ENCODE results near the gene BRD3OS. TPM values are rescaled to one million over a fixed set of nuclear protein-coding genes. Genes with fewer than 3 reads are reported as not detected.

The BRD3OS gene
- total and polyA plus RNA-seq, 2 donors (not counting 1 experiment from before 2014, with no cell fraction given), result 12.4 to 19.4 TPM

- peaks cover 28% of the 10 kb centered on the region for H3K36me3 ChIP-seq (ENCODE audit: control insufficient read depth, insufficient read depth, low read length)
- H3K27me3 ChIP-seq (ENCODE audit: control insufficient read depth, insufficient read depth, low read length), result no peaks in the 10 kb centered on the region
- no peak overlapping the region for H3K4me2 ChIP-seq (ENCODE audit: extremely low read depth, insufficient read depth, low read length)
- H3K9me3 ChIP-seq (ENCODE audit: control insufficient read depth, insufficient read depth, low read depth, low read length), result no peaks in the 10 kb centered on the region
- TF ChIP-seq CTCF (conservative IDR thresholded peaks at IDR 0.05 in 1 of 2, IDR thresholded peaks at IDR 0.05 in 1 of 2; ENCODE audit: low read depth in 1 of 2, low read length in 2 of 2), result no peak
- no peak for TF ChIP-seq EZH2 (IDR thresholded peaks at IDR 0.05; ENCODE audit: low read length, missing control alignments)
- no peak overlapping the region for H3K9ac ChIP-seq (ENCODE audit: insufficient read depth, low read length)
- H3K79me2 ChIP-seq (ENCODE audit: control insufficient read depth, insufficient read depth, low read length), result no peaks in the 10 kb centered on the region
- no peaks in the 10 kb centered on the region for H4K20me1 ChIP-seq (ENCODE audit: control insufficient read depth, extremely low read depth, insufficient read depth, low read length)
- no peak overlapping the region for H3K4me3 ChIP-seq (replicated peaks in 1 of 4; ENCODE audit: control extremely low read depth in 1 of 4, insufficient read depth in 1 of 4, low read depth in 3 of 4, low read length in 4 of 4)
- H3K4me1 ChIP-seq (ENCODE audit: control insufficient read depth, extremely low read depth, insufficient read depth, low read length), result no peaks in the 10 kb centered on the region
- no peak overlapping the region for H2AFZ ChIP-seq (ENCODE audit: low read length)
- H3K27ac ChIP-seq (ENCODE audit: insufficient read depth, low read length), result no peak overlapping the region
- no peak for DNase-seq (ENCODE audit: low read depth in 2 of 2)
Observed at GRCh38 chr9:134032456-134033222, 7.4 kb downstream of the BRD3OS start.

GRCh38 chr9:134033516-134034214, 8.4 kb downstream of the BRD3OS start:
- no peak overlapping the region for H3K4me3 ChIP-seq (replicated peaks in 1 of 4; ENCODE audit: control extremely low read depth in 1 of 4, insufficient read depth in 1 of 4, low read depth in 3 of 4, low read length in 4 of 4)
- H3K4me2 ChIP-seq (ENCODE audit: extremely low read depth, insufficient read depth, low read length), result no peak overlapping the region
- TF ChIP-seq CTCF (conservative IDR thresholded peaks at IDR 0.05 in 1 of 2, IDR thresholded peaks at IDR 0.05 in 1 of 2; ENCODE audit: low read depth in 1 of 2, low read length in 2 of 2), result no peak
- TF ChIP-seq EZH2 (IDR thresholded peaks at IDR 0.05; ENCODE audit: low read length, missing control alignments), result no peak
- no peak overlapping the region for H3K27ac ChIP-seq (ENCODE audit: insufficient read depth, low read length)
- H3K36me3 ChIP-seq (ENCODE audit: control insufficient read depth, insufficient read depth, low read length), result peaks cover 28% of the 10 kb centered on the region
- no peak overlapping the region for H3K9ac ChIP-seq (ENCODE audit: insufficient read depth, low read length)
- H4K20me1 ChIP-seq (ENCODE audit: control insufficient read depth, extremely low read depth, insufficient read depth, low read length), result no peaks in the 10 kb centered on the region
- H3K79me2 ChIP-seq (ENCODE audit: control insufficient read depth, insufficient read depth, low read length), result no peaks in the 10 kb centered on the region
- H3K27me3 ChIP-seq (ENCODE audit: control insufficient read depth, insufficient read depth, low read length), result no peaks in the 10 kb centered on the region
- no peak overlapping the region for H2AFZ ChIP-seq (ENCODE audit: low read length)
- no peaks in the 10 kb centered on the region for H3K4me1 ChIP-seq (ENCODE audit: control insufficient read depth, extremely low read depth, insufficient read depth, low read length)
- H3K9me3 ChIP-seq (ENCODE audit: control insufficient read depth, insufficient read depth, low read depth, low read length), result no peaks in the 10 kb centered on the region
- DNase-seq (ENCODE audit: low read depth in 2 of 2), result no peak

- no peak for DNase-seq (ENCODE audit: low read depth in 2 of 2)
- H3K27me3 ChIP-seq (ENCODE audit: control insufficient read depth, insufficient read depth, low read length), result no peaks in the 10 kb centered on the region
- H3K36me3 ChIP-seq (ENCODE audit: control insufficient read depth, insufficient read depth, low read length), result peaks cover 28% of the 10 kb centered on the region
Observed at GRCh38 chr9:134034215-134035040, 9.1 kb downstream of the BRD3OS start.

More at GRCh38 chr9:134034215-134035040, 9.1 kb downstream of the BRD3OS start:
- H3K4me1 ChIP-seq (ENCODE audit: control insufficient read depth, extremely low read depth, insufficient read depth, low read length), result no peaks in the 10 kb centered on the region
- no peak overlapping the region for H3K27ac ChIP-seq (ENCODE audit: insufficient read depth, low read length)
- no peaks in the 10 kb centered on the region for H4K20me1 ChIP-seq (ENCODE audit: control insufficient read depth, extremely low read depth, insufficient read depth, low read length)
- H2AFZ ChIP-seq (ENCODE audit: low read length), result no peak overlapping the region
- H3K79me2 ChIP-seq (ENCODE audit: control insufficient read depth, insufficient read depth, low read length), result no peaks in the 10 kb centered on the region
- TF ChIP-seq CTCF (conservative IDR thresholded peaks at IDR 0.05 in 1 of 2, IDR thresholded peaks at IDR 0.05 in 1 of 2; ENCODE audit: low read depth in 1 of 2, low read length in 2 of 2) (no peak), EZH2 (IDR thresholded peaks at IDR 0.05; ENCODE audit: low read length, missing control alignments) (no peak)
- no peaks in the 10 kb centered on the region for H3K9me3 ChIP-seq (ENCODE audit: control insufficient read depth, insufficient read depth, low read depth, low read length)
- H3K9ac ChIP-seq (ENCODE audit: insufficient read depth, low read length), result no peak overlapping the region
- H3K4me3 ChIP-seq (replicated peaks in 1 of 4; ENCODE audit: control extremely low read depth in 1 of 4, insufficient read depth in 1 of 4, low read depth in 3 of 4, low read length in 4 of 4), result no peak overlapping the region
- H3K4me2 ChIP-seq (ENCODE audit: extremely low read depth, insufficient read depth, low read length), result no peak overlapping the region
